ENCODE data around the gene NBPF1.
A peak's percentile ranks its signal among the peaks of the same experiment; 100 is the strongest.
"Not testable (repeated sequence)": the region's sequence is repeated elsewhere in the genome, so short reads cannot be mapped to it uniquely, and the experiment has no call there.

NBPF1 gene

GRCh38 chr1:16540421-16540893 is 72.9 kb downstream of the NBPF1 start:
- H2BK5ac ChIP-seq (ENCODE audit: low read length); H3K18ac ChIP-seq (ENCODE audit: low read length); H3K9ac ChIP-seq (ENCODE audit: low read depth, low read length, poor library complexity); H3K14ac ChIP-seq (ENCODE audit: low read length); H3K27ac ChIP-seq (replicated peaks; ENCODE audit: low read length); H2BK12ac ChIP-seq (ENCODE audit: low read length); H3K27me3 ChIP-seq (ENCODE audit: control insufficient read depth in 3 of 3, insufficient read depth in 3 of 3, low read depth in 1 of 3, low read length in 3 of 3); H4K8ac ChIP-seq (ENCODE audit: low read depth, low read length); H3K36me3 ChIP-seq (replicated peaks in 1 of 2; ENCODE audit: control insufficient read depth in 2 of 2, insufficient read depth in 2 of 2, low read length in 2 of 2); H3K4me1 ChIP-seq (ENCODE audit: control insufficient read depth in 2 of 2, insufficient read depth in 1 of 2, low read depth in 1 of 2, low read length in 2 of 2); H3K9me3 ChIP-seq (replicated peaks in 1 of 2; ENCODE audit: control insufficient read depth in 2 of 2, insufficient read depth in 1 of 2, low read depth in 1 of 2, low read length in 2 of 2); H3K79me1 ChIP-seq (ENCODE audit: low read depth, low read length); DNase-seq (ENCODE audit: low spot score); H3K4me3 ChIP-seq (ENCODE audit: low read length in 2 of 2); H2BK15ac ChIP-seq (ENCODE audit: low read length); H2AK5ac ChIP-seq (ENCODE audit: low read depth, low read length); H4K91ac ChIP-seq (ENCODE audit: low read depth, low read length, poor library complexity); H3K4me2 ChIP-seq (ENCODE audit: insufficient read depth, low read length, poor library complexity, severe bottlenecking); H2BK120ac ChIP-seq (ENCODE audit: low read depth, low read length); H3K23ac ChIP-seq (ENCODE audit: low read depth, low read length, poor library complexity); H3K4ac ChIP-seq (ENCODE audit: low read length): not testable (repeated sequence)
- peak overlapping the region; percentile 49 for H2AFZ ChIP-seq (ENCODE audit: low read length)
- WGBS, 2 donors (ENCODE audit: extremely low coverage in 2 of 2, insufficient read length in 2 of 2, insufficient replicate concordance in 1 of 2) = no CpG with 5 or more reads among the region's 2 CpGs

- H2BK12ac ChIP-seq (ENCODE audit: low read length); H2BK120ac ChIP-seq (ENCODE audit: low read depth, low read length); H3K27me3 ChIP-seq (ENCODE audit: control insufficient read depth in 3 of 3, insufficient read depth in 3 of 3, low read depth in 1 of 3, low read length in 3 of 3); H3K4me1 ChIP-seq (ENCODE audit: control insufficient read depth in 2 of 2, insufficient read depth in 1 of 2, low read depth in 1 of 2, low read length in 2 of 2); H2BK15ac ChIP-seq (ENCODE audit: low read length); H3K79me1 ChIP-seq (ENCODE audit: low read depth, low read length); H2AK5ac ChIP-seq (ENCODE audit: low read depth, low read length); H3K36me3 ChIP-seq (replicated peaks in 1 of 2; ENCODE audit: control insufficient read depth in 2 of 2, insufficient read depth in 2 of 2, low read length in 2 of 2); H2AFZ ChIP-seq (ENCODE audit: low read length); DNase-seq (ENCODE audit: low spot score); H2BK5ac ChIP-seq (ENCODE audit: low read length); H4K91ac ChIP-seq (ENCODE audit: low read depth, low read length, poor library complexity); H3K14ac ChIP-seq (ENCODE audit: low read length); H3K4ac ChIP-seq (ENCODE audit: low read length); H3K23ac ChIP-seq (ENCODE audit: low read depth, low read length, poor library complexity); H3K9me3 ChIP-seq (replicated peaks in 1 of 2; ENCODE audit: control insufficient read depth in 2 of 2, insufficient read depth in 1 of 2, low read depth in 1 of 2, low read length in 2 of 2); H3K4me2 ChIP-seq (ENCODE audit: insufficient read depth, low read length, poor library complexity, severe bottlenecking); H4K8ac ChIP-seq (ENCODE audit: low read depth, low read length); H3K4me3 ChIP-seq (ENCODE audit: low read length in 2 of 2); H3K18ac ChIP-seq (ENCODE audit: low read length); H3K27ac ChIP-seq (replicated peaks; ENCODE audit: low read length); H3K9ac ChIP-seq (ENCODE audit: low read depth, low read length, poor library complexity): not testable (repeated sequence)
- no CpG with 5 or more reads among the region's 6 CpGs for WGBS, 2 donors (ENCODE audit: extremely low coverage in 2 of 2, insufficient read length in 2 of 2, insufficient replicate concordance in 1 of 2)
Observed at GRCh38 chr1:16537528-16537927, 75.8 kb downstream of the NBPF1 start.

GRCh38 chr1:16536796-16537195 is 76.6 kb downstream of the NBPF1 start:
- H2BK120ac ChIP-seq (ENCODE audit: low read depth, low read length); H3K9me3 ChIP-seq (replicated peaks in 1 of 2; ENCODE audit: control insufficient read depth in 2 of 2, insufficient read depth in 1 of 2, low read depth in 1 of 2, low read length in 2 of 2); H3K27ac ChIP-seq (replicated peaks; ENCODE audit: low read length); H2BK15ac ChIP-seq (ENCODE audit: low read length); H3K4me2 ChIP-seq (ENCODE audit: insufficient read depth, low read length, poor library complexity, severe bottlenecking); H3K4ac ChIP-seq (ENCODE audit: low read length); H3K23ac ChIP-seq (ENCODE audit: low read depth, low read length, poor library complexity); H2AFZ ChIP-seq (ENCODE audit: low read length); H2AK5ac ChIP-seq (ENCODE audit: low read depth, low read length); H3K79me1 ChIP-seq (ENCODE audit: low read depth, low read length); H3K18ac ChIP-seq (ENCODE audit: low read length); H3K36me3 ChIP-seq (replicated peaks in 1 of 2; ENCODE audit: control insufficient read depth in 2 of 2, insufficient read depth in 2 of 2, low read length in 2 of 2); H2BK12ac ChIP-seq (ENCODE audit: low read length); H3K14ac ChIP-seq (ENCODE audit: low read length); DNase-seq (ENCODE audit: low spot score); H4K91ac ChIP-seq (ENCODE audit: low read depth, low read length, poor library complexity); H4K8ac ChIP-seq (ENCODE audit: low read depth, low read length); H3K4me1 ChIP-seq (ENCODE audit: control insufficient read depth in 2 of 2, insufficient read depth in 1 of 2, low read depth in 1 of 2, low read length in 2 of 2); H3K9ac ChIP-seq (ENCODE audit: low read depth, low read length, poor library complexity); H3K4me3 ChIP-seq (ENCODE audit: low read length in 2 of 2); H2BK5ac ChIP-seq (ENCODE audit: low read length): not testable (repeated sequence)
- H3K27me3 ChIP-seq (ENCODE audit: control insufficient read depth in 3 of 3, insufficient read depth in 3 of 3, low read depth in 1 of 3, low read length in 3 of 3) = peaks cover 0 to 11% (median 2%) of the 10 kb centered on the region in 3 experiments
- WGBS, 2 donors (ENCODE audit: extremely low coverage in 2 of 2, insufficient read length in 2 of 2, insufficient replicate concordance in 1 of 2) = no CpG with 5 or more reads among the region's 15 CpGs

GRCh38 chr1:16535898-16536297 is 77.5 kb downstream of the NBPF1 start:
- not testable (repeated sequence) for H2BK15ac ChIP-seq (ENCODE audit: low read length); H3K9ac ChIP-seq (ENCODE audit: low read depth, low read length, poor library complexity); H2BK120ac ChIP-seq (ENCODE audit: low read depth, low read length); H3K36me3 ChIP-seq (replicated peaks in 1 of 2; ENCODE audit: control insufficient read depth in 2 of 2, insufficient read depth in 2 of 2, low read length in 2 of 2); H2BK5ac ChIP-seq (ENCODE audit: low read length); H2AK5ac ChIP-seq (ENCODE audit: low read depth, low read length); H4K8ac ChIP-seq (ENCODE audit: low read depth, low read length); H3K9me3 ChIP-seq (replicated peaks in 1 of 2; ENCODE audit: control insufficient read depth in 2 of 2, insufficient read depth in 1 of 2, low read depth in 1 of 2, low read length in 2 of 2); H2AFZ ChIP-seq (ENCODE audit: low read length); H2BK12ac ChIP-seq (ENCODE audit: low read length); H3K4ac ChIP-seq (ENCODE audit: low read length); H3K18ac ChIP-seq (ENCODE audit: low read length); H3K4me3 ChIP-seq (ENCODE audit: low read length in 2 of 2); H3K23ac ChIP-seq (ENCODE audit: low read depth, low read length, poor library complexity); H4K91ac ChIP-seq (ENCODE audit: low read depth, low read length, poor library complexity); DNase-seq (ENCODE audit: low spot score); H3K14ac ChIP-seq (ENCODE audit: low read length); H3K27ac ChIP-seq (replicated peaks; ENCODE audit: low read length); H3K4me1 ChIP-seq (ENCODE audit: control insufficient read depth in 2 of 2, insufficient read depth in 1 of 2, low read depth in 1 of 2, low read length in 2 of 2); H3K79me1 ChIP-seq (ENCODE audit: low read depth, low read length)
- peaks cover 0 to 11% (median 2%) of the 10 kb centered on the region in 3 experiments for H3K27me3 ChIP-seq (ENCODE audit: control insufficient read depth in 3 of 3, insufficient read depth in 3 of 3, low read depth in 1 of 3, low read length in 3 of 3)
- peak overlapping the region; percentile 25 for H3K4me2 ChIP-seq (ENCODE audit: insufficient read depth, low read length, poor library complexity, severe bottlenecking)
- WGBS, 2 donors (ENCODE audit: extremely low coverage in 2 of 2, insufficient read length in 2 of 2, insufficient replicate concordance in 1 of 2) = no CpG with 5 or more reads among the region's 22 CpGs

All from neuronal stem cell (in vitro differentiated cells).